GM12878 (cell line): ENCODE data around the gene CD69. TPM values are rescaled to one million over a fixed set of nuclear protein-coding genes. Genes with fewer than 3 reads are reported as not detected.
"Not testable (repeated sequence)": the region's sequence is repeated elsewhere in the genome, so short reads cannot be mapped to it uniquely, and the experiment has no call there.

Experiments
- ATAC-seq: fragments of 200-7000 bp; cut with Tn5 transposase; 3 replicates; pipeline ENCODE4 v1.9.1; 2020; ENCODE audit warnings: mild to moderate bottlenecking, moderate library complexity
- BruUV-seq: library from RNA; stranded (reverse); fragments of 400-500 nt; replicated peaks from 2 replicates; lab custom pipeline; 2021; lab: Mats Ljungman, UMichigan
- CTCF ChIA-PET: fragments of 300-600 bp; sonication (Branson Sonifier 250); formaldehyde crosslinking; extraction: SDS; loops from one replicate; lab custom pipeline; 2021; ENCODE audit warnings: inconsistent platforms; lab: Yijun Ruan, JAX
- POLR2A ChIA-PET: fragments of 350-600 bp; formaldehyde crosslinking; extraction: SDS; loops from one replicate; lab custom pipeline; 2021; ENCODE audit warnings: inconsistent platforms; lab: Charles Lee
- RAD21 ChIA-PET: fragments of 300-600 bp; sonication (Branson Sonifier 250); formaldehyde crosslinking; loops from one replicate; lab custom pipeline; 2023; ENCODE audit warnings: antibody characterized with exemption; ENCODE audit not compliant: unreplicated experiment; lab: Charles Lee
- SMC1A ChIA-PET: fragments of 300-600 bp; sonication (Branson Sonifier 250); formaldehyde crosslinking; loops from one replicate; lab custom pipeline; 2023; ENCODE audit not compliant: unreplicated experiment, uncharacterized antibody; lab: Charles Lee
- DNase-seq: peaks from one replicate; pipeline ENCODE4 v3.0.0-alpha.2; 2011; ENCODE audit warnings: low read depth, low spot score
- FAIRE-seq: peaks from 3 replicates; lab custom pipeline; 2011; peaks lifted over from hg19 to GRCh38; lab: Jason Lieb, UNC
- H2AFZ ChIP-seq: 2 replicates; pipeline ENCODE4 v1.6.0; 2011; ENCODE audit warnings: low read depth, low read length, control low read depth; ENCODE audit not compliant: control insufficient read depth
- H3K27ac ChIP-seq: 2 replicates; pipeline ENCODE4 v1.5.1; 2011; ENCODE audit warnings: control low read depth; ENCODE audit not compliant: control insufficient read depth, insufficient read depth
- H3K27me3 ChIP-seq, 2 experiments: replicated peaks in 1 of 2; 2 replicates each; pipeline versions ENCODE4 v1.6.0 to v1.6.1; 2011; ENCODE audit warnings: low read length in 1 of 2; ENCODE audit not compliant: control insufficient read depth in 2 of 2, insufficient read depth in 2 of 2
- H3K36me3 ChIP-seq, 2 experiments: 2 replicates each; pipeline ENCODE4 v1.5.1; 2011; ENCODE audit warnings: low read length in 1 of 2; ENCODE audit not compliant: control insufficient read depth in 2 of 2, insufficient read depth in 2 of 2
- H3K4me1 ChIP-seq: 2 replicates; pipeline ENCODE4 v1.6.1; 2011; ENCODE audit warnings: mild to moderate bottlenecking, low read length, moderate library complexity, mixed read lengths; ENCODE audit not compliant: control insufficient read depth, insufficient read depth
- H3K4me2 ChIP-seq: 2 replicates; pipeline ENCODE4 v1.6.0; 2011; ENCODE audit warnings: control low read depth; ENCODE audit not compliant: control insufficient read depth, insufficient read depth
- H3K4me3 ChIP-seq: fragments of 200-600 bp; sonication (generic); 2 replicates; pipeline ENCODE4 v1.5.1; 2016
- H3K79me2 ChIP-seq: 2 replicates; pipeline ENCODE4 v1.6.0; 2011; ENCODE audit warnings: low read length; ENCODE audit not compliant: control insufficient read depth, insufficient read depth
- H3K9ac ChIP-seq: 2 replicates; pipeline ENCODE4 v1.8.0; 2011; ENCODE audit warnings: low read length, control low read depth, mixed read lengths; ENCODE audit not compliant: control insufficient read depth, insufficient read depth
- H3K9me3 ChIP-seq: replicated peaks from 3 replicates; pipeline ENCODE4 v1.5.1; 2011; ENCODE audit warnings: mild to moderate bottlenecking, low read length; ENCODE audit not compliant: control insufficient read depth, insufficient read depth
- H4K20me1 ChIP-seq: 2 replicates; pipeline ENCODE4 v1.6.0; 2011; ENCODE audit not compliant: control insufficient read depth, insufficient read depth
- ATF7 ChIP-seq: fragments of 450-650 bp; IDR thresholded peaks from 2 replicates; pipeline ENCODE4 v1.6.1; 2016; ENCODE audit warnings: low read depth, mild to moderate bottlenecking
- CBX5 ChIP-seq: sonication (generic); IDR thresholded peaks from 2 replicates; pipeline ENCODE4 v1.6.1; 2016; ENCODE audit warnings: low read depth, moderate library complexity, mild to moderate bottlenecking, inconsistent platforms
- JUNB ChIP-seq: IDR thresholded peaks from 2 replicates; pipeline ENCODE4 v1.6.1; 2016; ENCODE audit warnings: antibody characterized with exemption, mild to moderate bottlenecking
- KLF5 ChIP-seq: fragments of 450-650 bp; IDR thresholded peaks from 2 replicates; pipeline ENCODE4 v1.6.1; 2014; ENCODE audit warnings: mild to moderate bottlenecking; ENCODE audit not compliant: partially characterized antibody
- MEF2A ChIP-seq: IDR thresholded peaks from 2 replicates; pipeline ENCODE4 v1.6.1; 2011; ENCODE audit warnings: low read depth, mild to moderate bottlenecking, low read length, moderate library complexity; ENCODE audit not compliant: insufficient read depth
- NFIC ChIP-seq: IDR thresholded peaks from 2 replicates; pipeline ENCODE4 v1.6.1; 2012; ENCODE audit warnings: low read depth, mild to moderate bottlenecking, inconsistent platforms, low read length, moderate library complexity
- RUNX3 ChIP-seq: IDR thresholded peaks from 2 replicates; pipeline ENCODE4 v1.6.1; 2012; ENCODE audit warnings: low read length, inconsistent platforms
- SMC3 ChIP-seq: IDR thresholded peaks from 2 replicates; pipeline ENCODE4 v1.6.1; 2011; ENCODE audit warnings: low read length, improper control_type of control experiment, borderline replicate concordance
- SPI1 ChIP-seq: IDR thresholded peaks from 2 replicates; pipeline ENCODE4 v1.6.1; 2011; ENCODE audit warnings: low read depth, mild to moderate bottlenecking, low read length, moderate library complexity, borderline replicate concordance; ENCODE audit not compliant: insufficient read depth
- WGBS: methylation state at CpG from one replicate; pipeline ENCODE4 v1.1.6; 2016; ENCODE audit warnings: low lambda C conversion rate; ENCODE audit not compliant: insufficient replicate concordance, insufficient coverage; ENCODE audit errors: missing lambda C conversion rate; 5-methylcytosine and 5-hydroxymethylcytosine counted together
- in situ Hi-C: fragments of 300-500 bp; cut with MboI; formaldehyde crosslinking; loops from 9 replicates; pipeline ENCODE4 v1.14.3; 2018; ENCODE audit warnings: mixed read lengths
- intact Hi-C: fragments of 100-400 bp; cut with micrococcal nuclease; formaldehyde crosslinking; loops from one replicate; pipeline ENCODE4 v1.14.2; 2022; ENCODE audit not compliant: unreplicated experiment
- polyA plus RNA-seq, 11 experiments: library from polyadenylated mRNA; depleted of rRNA in 4 of 11; unstranded in 6 of 11; stranded (reverse) in 5 of 11; fragments of >200 nt; fragmentation: Nextera tagmentation in 4 of 11; fragmentation: Illumina TruSeq in 1 of 11; extraction: Ambion mirVana in 4 of 11; extraction: Trizol in 1 of 11; gene quantifications; 1 replicate in 1 of 11; 2 replicates in 10 of 11; pipeline versions ENCODE4 v1.2.1 to v1.2.3, GENCODE V29; 2011 to 2016; ENCODE audit warnings: inconsistent platforms in 2 of 11, missing spikeins in 2 of 11, low read depth in 1 of 11
- total RNA-seq, 4 experiments: library from RNA; depleted of rRNA in 3 of 4; stranded (reverse); fragments of >200 nt in 3 of 4; fragmentation: Illumina TruSeq in 1 of 4; extraction: Trizol in 1 of 4; gene quantifications; 2 replicates each; pipeline versions ENCODE4 v1.2.1 to v1.2.3, GENCODE V29; 2013 to 2021
- TF ChIP-seq, protein P1 (sequence below): IDR thresholded peaks from 2 replicates; pipeline ENCODE4 v1.6.1; 2012; ENCODE audit warnings: low read length, inconsistent platforms

CD69 gene
- total and polyA plus RNA-seq, 10 of the 15 experiments (the other 5 are each of a cell fraction or from before 2014, with no cell fraction given), result 7.3 to 156 (median 15.0) TPM

DNA sequence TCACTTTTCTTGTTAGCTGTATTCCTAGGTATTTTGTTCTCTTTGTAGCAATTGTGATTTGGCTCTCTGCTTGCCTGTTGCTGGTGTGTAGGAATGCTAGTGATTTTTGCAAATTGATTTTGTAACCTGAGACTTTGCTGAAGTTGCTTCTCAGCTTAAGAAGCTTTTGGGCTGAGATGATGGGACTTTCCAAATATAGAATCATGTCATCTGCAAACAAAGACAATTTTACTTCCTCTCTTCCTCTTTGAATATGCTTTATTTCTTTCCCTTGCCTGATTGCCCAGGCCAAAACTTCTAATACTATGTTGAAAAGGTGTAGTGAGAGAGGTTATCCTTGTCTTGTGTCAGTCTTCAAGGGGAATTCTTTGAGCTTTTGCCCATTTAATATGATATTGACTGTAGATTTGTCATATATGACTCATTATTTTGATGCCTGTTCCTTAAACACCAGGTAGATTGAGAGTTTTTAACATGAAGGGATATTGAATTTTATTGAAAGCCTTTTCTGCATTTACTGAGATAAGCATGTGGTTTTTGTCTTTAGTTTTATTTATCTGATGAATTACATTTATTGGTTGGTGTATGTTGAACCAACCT lies 54.5 kb downstream of the CD69 start:
- DNase-seq, result no peak
- no peaks in the 10 kb centered on the region for H3K36me3 ChIP-seq
- BruUV-seq, result no TSS peak
- peaks cover 0 to 2% of the 10 kb centered on the region in 2 experiments; a peak in 1 of 4 replicates for H3K27me3 ChIP-seq
- intact Hi-C loops (no loop called here), in situ Hi-C loops (loop anchor here (5.0 kb wide), 1 partner anchor 69 kb away; no protein-coding TSS in a partner anchor)
- ChIA-PET CTCF (interaction anchor here (1.0 to 9.0 kb wide), 12 partner anchors 9 to 373 kb away, joined by 3 to 159 read pairs (median 4); no protein-coding TSS in a partner anchor), SMC1A (interaction anchor here (0.8 to 7.8 kb wide), 7 partner anchors 11 to 71 kb away, joined by 3 to 100 read pairs (median 5); no protein-coding TSS in a partner anchor), RAD21 (interaction anchor here (3.4 to 4.8 kb wide), 2 partner anchors 66 to 73 kb away, joined by 12 to 32 read pairs; no protein-coding TSS in a partner anchor), POLR2A (no interaction called here)
- H3K79me2 ChIP-seq, result peaks cover 2% of the 10 kb centered on the region
- peaks cover 55% of the 10 kb centered on the region for H3K4me1 ChIP-seq
- H4K20me1 ChIP-seq, result no peaks in the 10 kb centered on the region
- FAIRE-seq, result no peak
- H2AFZ ChIP-seq, result no peak overlapping the region
- no peak overlapping the region for H3K4me2 ChIP-seq
- no peak for ATAC-seq
- peaks cover 4% of the 10 kb centered on the region for H3K9me3 ChIP-seq
- 0 out of 2 replicates have a peak overlapping the region, but pooled peaks have one; percentile 15 for H3K27ac ChIP-seq
- H3K4me3 ChIP-seq, result no peak overlapping the region
- H3K9ac ChIP-seq, result no peak overlapping the region
- no peak for TF ChIP-seq SMC3
- TF ChIP-seq JUNB, result peak; percentile 31; the same call in 1 of the 2 replicates
- TF ChIP-seq NFIC, result peak; percentile 46; the same call in 1 of the 2 replicates
- TF ChIP-seq RUNX3, result 0 out of 2 replicates have a peak, but pooled peaks have one; percentile 2
- peak; percentile 83; the same call in 1 of the 2 replicates for TF ChIP-seq MEF2A
- peak; percentile 47; the same call in 1 of the 2 replicates for TF ChIP-seq SPI1
- TF ChIP-seq KLF5, result no peak
- TF ChIP-seq, protein P1, sequence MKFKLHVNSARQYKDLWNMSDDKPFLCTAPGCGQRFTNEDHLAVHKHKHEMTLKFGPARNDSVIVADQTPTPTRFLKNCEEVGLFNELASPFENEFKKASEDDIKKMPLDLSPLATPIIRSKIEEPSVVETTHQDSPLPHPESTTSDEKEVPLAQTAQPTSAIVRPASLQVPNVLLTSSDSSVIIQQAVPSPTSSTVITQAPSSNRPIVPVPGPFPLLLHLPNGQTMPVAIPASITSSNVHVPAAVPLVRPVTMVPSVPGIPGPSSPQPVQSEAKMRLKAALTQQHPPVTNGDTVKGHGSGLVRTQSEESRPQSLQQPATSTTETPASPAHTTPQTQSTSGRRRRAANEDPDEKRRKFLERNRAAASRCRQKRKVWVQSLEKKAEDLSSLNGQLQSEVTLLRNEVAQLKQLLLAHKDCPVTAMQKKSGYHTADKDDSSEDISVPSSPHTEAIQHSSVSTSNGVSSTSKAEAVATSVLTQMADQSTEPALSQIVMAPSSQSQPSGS, result peak; percentile 59
- 0 out of 2 replicates have a peak, but pooled peaks have one; percentile 22 for TF ChIP-seq ATF7
- 0 out of 2 replicates have a peak, but pooled peaks have one; percentile 16 for TF ChIP-seq CBX5

DNA sequence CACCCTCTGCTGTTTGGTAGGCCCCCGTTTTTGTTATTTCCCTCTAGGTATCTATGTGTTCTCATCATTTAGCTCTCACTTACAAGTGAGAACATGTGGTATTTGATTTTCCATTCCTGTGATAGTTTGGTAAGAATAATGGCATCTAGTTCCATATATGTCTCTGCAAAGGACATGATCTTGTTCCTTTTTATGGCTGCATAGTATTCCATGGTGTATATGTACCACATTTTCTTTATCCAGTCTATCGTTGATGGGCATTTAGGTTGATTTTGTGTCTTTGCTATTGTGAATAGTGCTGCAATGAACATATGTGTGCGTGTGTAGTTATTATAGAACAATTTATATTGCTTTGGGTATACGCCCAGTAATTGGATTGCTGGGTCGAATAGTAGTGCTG lies 56.1 kb downstream of the CD69 start:
- H3K9me3 ChIP-seq, ATAC-seq, BruUV-seq, H3K27me3 ChIP-seq, H3K36me3 ChIP-seq, H4K20me1 ChIP-seq, DNase-seq, H3K9ac ChIP-seq, intact Hi-C loops, FAIRE-seq, H3K79me2 ChIP-seq, H3K4me3 ChIP-seq, H3K4me2 ChIP-seq, RAD21 ChIA-PET, H2AFZ ChIP-seq, POLR2A ChIA-PET, H3K27ac ChIP-seq, in situ Hi-C loops, SMC1A ChIA-PET: not testable (repeated sequence)
- CTCF ChIA-PET, result interaction anchor here (9.0 kb wide), 1 partner anchor 70 kb away, joined by 159 read pairs; no protein-coding TSS in a partner anchor
- peaks cover 43% of the 10 kb centered on the region for H3K4me1 ChIP-seq
- 97% methylated on average over 5 of the region's 5 CpGs for whole genome bisulfite sequencing
